ENCODE data around the gene RNF113B. TPM values are rescaled to one million over a fixed set of nuclear protein-coding genes. Genes with fewer than 3 reads are reported as not detected.
A peak's percentile ranks its signal among the peaks of the same experiment; 100 is the strongest.

The RNF113B gene
- total and polyA plus RNA-seq, 2 of the 4 experiments (the other 2 are of a cell fraction), result not detected

GRCh38 chr13:98206946-98207345 is 29.9 kb upstream of the RNF113B start:
- Histone ChIP-seq H2BK15ac (ENCODE audit: low read depth, low read length) (no peak overlapping the region), H2AK9ac (replicated peaks; ENCODE audit: low read depth, low read length, poor library complexity) (no peak overlapping the region), H3K14ac (replicated peaks; ENCODE audit: low read depth, low read length) (no peak overlapping the region), H3K18ac (ENCODE audit: low read depth, low read length) (no peak overlapping the region), H2BK120ac (ENCODE audit: low read depth, low read length) (no peak overlapping the region), H4K5ac (ENCODE audit: low read depth, low read length) (no peak overlapping the region), H3K4me2 (ENCODE audit: low read depth, low read length) (no peak overlapping the region), H3K36me3 (ENCODE audit: control insufficient read depth, insufficient read depth, low read length) (peaks cover 7% of the 10 kb centered on the region), H2BK5ac (ENCODE audit: low read depth, low read length, poor library complexity, severe bottlenecking) (peak overlapping the region; percentile 100), H3K4ac (ENCODE audit: low read depth, low read length) (no peak overlapping the region; the same call in 1 of the 2 replicates), H4K91ac (ENCODE audit: insufficient read depth, low read depth, low read length) (no peak overlapping the region), H3K27me3 (ENCODE audit: control insufficient read depth, insufficient read depth, low read length) (no peaks in the 10 kb centered on the region), H3K4me1 (ENCODE audit: control insufficient read depth, insufficient read depth, low read length) (peaks cover 23% of the 10 kb centered on the region), H3K9me1 (ENCODE audit: insufficient read depth, low read length) (peaks cover 27% of the 10 kb centered on the region), H3K9ac (ENCODE audit: low read depth, low read length) (no peak overlapping the region), H2BK20ac (ENCODE audit: low read depth, low read length) (no peak overlapping the region), H3K56ac (ENCODE audit: extremely low read depth, insufficient read depth, low read length) (peak overlapping the region; percentile 87; the same call in 1 of the 2 replicates), H3K4me3 (ENCODE audit: insufficient read depth, low read depth, low read length) (no peak overlapping the region), H3K9me3 (ENCODE audit: control insufficient read depth, insufficient read depth, low read length) (peaks cover 8% of the 10 kb centered on the region), H2AFZ (replicated peaks; ENCODE audit: low read length, poor library complexity) (no peak overlapping the region), H3K79me1 (ENCODE audit: low read depth in 1 of 2, low read length in 2 of 2) (peaks cover 44 to 78% of the 10 kb centered on the region in 2 experiments), H3K23ac (ENCODE audit: low read depth, low read length) (no peak overlapping the region), H2AK5ac (ENCODE audit: low read depth, low read length) (no peak overlapping the region), H4K8ac (ENCODE audit: low read depth in 2 of 2, low read length in 2 of 2) (0 out of 4 replicates have a peak overlapping the region, but pooled peaks of 1 of the 2 experiments have one; percentile 52), H3K27ac (ENCODE audit: insufficient read depth, low read length) (no peak overlapping the region), H4K20me1 (ENCODE audit: insufficient read depth, low read length) (peaks cover 7% of the 10 kb centered on the region; the same call in 1 of the 2 replicates)
- ChIA-PET POLR2A (ENCODE audit: unreplicated experiment) (no interaction called here), CTCF (interaction anchor here (0.9 to 1.3 kb wide), 2 partner anchors 14 to 16 kb away, joined by 3 to 4 read pairs; no protein-coding TSS in a partner anchor)
- no peak for TF ChIP-seq SMC3 (IDR thresholded peaks at IDR 0.05; ENCODE audit: low read depth, low read length)
- TF ChIP-seq FOS (IDR thresholded peaks at IDR 0.05; ENCODE audit: low read depth, low read length), result peak; percentile 63; the same call in 1 of the 2 replicates
- TF ChIP-seq RAD21 (IDR thresholded peaks at IDR 0.05; ENCODE audit: low read length), result peak; percentile 25; the same call in 1 of the 2 replicates
- in situ Hi-C loops (cut with MboI; ENCODE audit: low sequenced_read_pairs), result no loop called here
- intact Hi-C loops (cut with micrococcal nuclease), result loop anchor here (2.0 to 10.0 kb wide), 3 partner anchors 34 to 352 kb away; no protein-coding TSS in a partner anchor
- DNase-seq, result peak; percentile 99
- no TSS peak for BruUV-seq (replicated peaks)
- no CpG with 5 or more reads among the region's 4 CpGs for WGBS, 2 experiments (ENCODE audit: extremely low coverage in 2 of 2, insufficient read length in 1 of 2)
- ATAC-seq (ENCODE audit: low read depth), result peak; percentile 80
- dilution Hi-C loops (cut with HindIII; ENCODE audit: low sequenced_read_pairs, unreplicated experiment), result no loop called here
